GM12865 (cell line): ENCODE data around the gene MEP1B.

ENCODE experiments used
- DNase-seq: peaks from one replicate; pipeline ENCODE4 v3.0.0; 2010; ENCODE audit warnings: low read depth
- H3K4me3 ChIP-seq: 2 replicates; pipeline ENCODE4 v1.5.1; 2011; ENCODE audit warnings: mild to moderate bottlenecking, low read depth, low read length, control low read depth
- CTCF ChIP-seq: IDR thresholded peaks from 2 replicates; pipeline ENCODE4 v1.5.1; 2011; ENCODE audit warnings: low read length, control low read depth, low read depth, inconsistent platforms; ENCODE audit not compliant: insufficient read depth; ENCODE audit errors: missing control alignments

Gene MEP1B

GRCh38 chr18:32242395-32242794 lies 52.6 kb downstream of the MEP1B start:
- DNase-seq, result no peak

GRCh38 chr18:32243358-32243757 lies 53.5 kb downstream of the MEP1B start:
- no peak overlapping the region for H3K4me3 ChIP-seq
- DNase-seq, result no peak
- no peak for TF ChIP-seq CTCF

More at GRCh38 chr18:32242395-32242794, 52.6 kb downstream of the MEP1B start:
- no peak overlapping the region for H3K4me3 ChIP-seq
- no peak for TF ChIP-seq CTCF

- DNase-seq, result no peak
- no peak for TF ChIP-seq CTCF
- H3K4me3 ChIP-seq, result no peak overlapping the region
Measured at GRCh38 chr18:32244881-32245280, 55.0 kb downstream of the MEP1B start.

- no peak for TF ChIP-seq CTCF
- no peak for DNase-seq
- H3K4me3 ChIP-seq, result no peak overlapping the region
Measured at GRCh38 chr18:32249147-32249929, 59.5 kb downstream of the MEP1B start.

- no peak overlapping the region for H3K4me3 ChIP-seq
- no peak for TF ChIP-seq CTCF
- no peak for DNase-seq
Measured at GRCh38 chr18:32251466-32251865, 61.6 kb downstream of the MEP1B start.

GRCh38 chr18:32252141-32252860 lies 62.5 kb downstream of the MEP1B start:
- no peak overlapping the region for H3K4me3 ChIP-seq
- no peak for TF ChIP-seq CTCF
- DNase-seq, result no peak
